Suprapubic skin (tissue), 4 donors: ENCODE results near the gene P2RX6. TPM values are rescaled to one million over a fixed set of nuclear protein-coding genes. Genes with fewer than 3 reads are reported as not detected.

ENCODE experiments used
- DNase-seq, 2 donors: peaks; one replicate each; pipeline ENCODE4 v3.0.0-alpha.2; 2019; ENCODE audit warnings: low spot score in 2 of 2
- H3K27ac ChIP-seq: fragments of 200-600 bp; sonication (generic); one replicate; pipeline ENCODE4 v1.5.1; 2019
- H3K27me3 ChIP-seq: fragments of 200-600 bp; sonication (generic); one replicate; pipeline ENCODE4 v1.5.1; 2019
- H3K36me3 ChIP-seq: fragments of 200-600 bp; sonication (generic); one replicate; pipeline ENCODE4 v1.5.1; 2019
- H3K4me1 ChIP-seq: fragments of 200-600 bp; sonication (generic); one replicate; pipeline ENCODE4 v1.5.1; 2019
- H3K4me3 ChIP-seq: fragments of 200-600 bp; sonication (generic); one replicate; pipeline ENCODE4 v1.5.1; 2019; ENCODE audit warnings: mild to moderate bottlenecking
- H3K9me3 ChIP-seq: fragments of 200-600 bp; sonication (generic); one replicate; pipeline ENCODE4 v1.5.1; 2019
- CTCF ChIP-seq, 2 donors: fragments of 200-600 bp in 1 of 2; fragments of 450-650 bp in 1 of 2; sonication (generic) in 1 of 2; IDR thresholded peaks; one replicate each; pipeline ENCODE4 v1.5.1; 2016 to 2019; ENCODE audit warnings: antibody characterized with exemption in 2 of 2, mild to moderate bottlenecking in 1 of 2, moderate library complexity in 1 of 2
- EP300 ChIP-seq: sonication (generic); formaldehyde crosslinking; IDR thresholded peaks from one replicate; pipeline ENCODE4 v1.6.1; 2017; ENCODE audit warnings: antibody characterized with exemption
- POLR2A ChIP-seq, 2 donors: fragments of 450-650 bp; IDR thresholded peaks; one replicate each; pipeline ENCODE4 v1.6.1; 2017; ENCODE audit warnings: antibody characterized with exemption in 2 of 2, mild to moderate bottlenecking in 2 of 2, moderate library complexity in 2 of 2
- POLR2AphosphoS5 ChIP-seq, 3 donors: sonication (generic); formaldehyde crosslinking; IDR thresholded peaks; one replicate each; pipeline ENCODE4 v1.6.1; 2017; ENCODE audit warnings: antibody characterized with exemption in 3 of 3
- WGBS: methylation state at CpG from one replicate; pipeline ENCODE4 v1.1.5; 2018; 5-methylcytosine and 5-hydroxymethylcytosine counted together
- total RNA-seq, 4 donors: library from RNA; depleted of rRNA; stranded (reverse); fragments of >200 nt; gene quantifications; one replicate each; pipeline ENCODE4 v1.1.0, GENCODE V29; 2016

The P2RX6 gene
- total RNA-seq, 4 donors from 2014 or later = 0.21 to 3.1 (median 1.0) TPM

- TF ChIP-seq POLR2A (IDR thresholded peaks at IDR 0.05) = no peak
- no peak for TF ChIP-seq CTCF (IDR thresholded peaks at IDR 0.05)
- no peak for TF ChIP-seq EP300
- no peak for TF ChIP-seq POLR2AphosphoS5 (IDR thresholded peaks at IDR 0.05)
- no peak for DNase-seq
- Histone ChIP-seq H3K9me3 (no peaks in the 10 kb centered on the region), H3K27ac (no peak overlapping the region), H3K4me3 (no peak overlapping the region), H3K36me3 (no peaks in the 10 kb centered on the region), H3K27me3 (no peaks in the 10 kb centered on the region), H3K4me1 (peaks cover 5% of the 10 kb centered on the region)
- WGBS = 88% methylated on average over 6 of the region's 16 CpGs
Observed at GRCh38 chr22:20974336-20974955, 40.5 kb upstream of the P2RX6 start.

DNA sequence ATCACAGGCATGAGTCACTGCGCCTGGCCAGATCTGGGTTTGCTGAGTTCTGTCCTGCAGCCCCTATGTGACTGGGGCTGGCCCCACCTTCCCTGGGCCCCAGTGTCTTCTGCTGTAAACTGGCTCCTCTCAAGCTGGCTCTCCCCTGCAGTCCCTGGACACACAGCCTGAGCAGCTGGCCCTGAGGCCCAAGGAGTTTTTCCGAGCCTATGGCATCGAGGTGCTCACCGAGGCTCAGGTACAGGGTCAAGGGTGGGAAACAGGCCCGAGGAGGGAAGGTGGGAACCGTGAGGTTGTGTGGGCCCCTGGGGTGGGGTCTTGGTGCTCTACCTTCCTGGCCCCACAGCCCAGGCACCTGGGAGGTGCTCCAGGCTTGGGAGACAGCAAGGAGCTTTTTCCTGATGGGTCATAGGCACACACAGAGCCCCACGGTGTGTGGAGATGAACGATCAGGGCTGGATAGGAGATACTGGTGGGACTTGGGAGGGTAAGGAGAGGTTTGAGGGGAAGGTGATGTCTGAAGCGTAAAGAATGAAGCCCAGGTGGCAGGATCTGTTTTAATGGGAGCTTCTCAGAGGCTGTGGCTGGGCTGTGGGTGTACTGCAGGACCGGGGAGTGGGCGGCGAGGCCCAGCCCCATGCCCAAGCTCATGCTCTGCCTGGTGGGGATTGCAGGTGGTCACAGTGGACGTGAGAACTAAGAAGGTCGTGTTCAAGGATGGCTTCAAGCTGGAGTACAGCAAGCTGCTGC is 39.2 kb upstream of the P2RX6 start:
- Histone ChIP-seq H3K27me3 (no peaks in the 10 kb centered on the region), H3K9me3 (no peaks in the 10 kb centered on the region), H3K4me3 (no peak overlapping the region), H3K4me1 (peaks cover 18% of the 10 kb centered on the region), H3K36me3 (no peaks in the 10 kb centered on the region), H3K27ac (no peak overlapping the region)
- 87% methylated on average over 13 of the region's 14 CpGs for WGBS
- no peak for TF ChIP-seq CTCF (IDR thresholded peaks at IDR 0.05)
- TF ChIP-seq POLR2AphosphoS5 (IDR thresholded peaks at IDR 0.05) = no peak
- TF ChIP-seq POLR2A (IDR thresholded peaks at IDR 0.05) = no peak
- no peak for TF ChIP-seq EP300
- no peak for DNase-seq

- 78% methylated on average over 24 of the region's 24 CpGs for WGBS
- H3K4me3 ChIP-seq = no peak overlapping the region
Observed at GRCh38 chr22:20976291-20976877, 38.6 kb upstream of the P2RX6 start.

GRCh38 chr22:20977019-20977418 is 37.9 kb upstream of the P2RX6 start:
- WGBS = 70% methylated on average over 4 of the region's 11 CpGs
- H3K36me3 ChIP-seq = no peaks in the 10 kb centered on the region
- no peak for TF ChIP-seq EP300
- no peak for TF ChIP-seq POLR2AphosphoS5 (IDR thresholded peaks at IDR 0.05)
- no peak for TF ChIP-seq CTCF (IDR thresholded peaks at IDR 0.05)
- TF ChIP-seq POLR2A (IDR thresholded peaks at IDR 0.05) = no peak
- H3K9me3 ChIP-seq = no peaks in the 10 kb centered on the region
- DNase-seq = no peak
- no peak overlapping the region for H3K27ac ChIP-seq
- H3K4me1 ChIP-seq = peaks cover 27% of the 10 kb centered on the region
- H3K27me3 ChIP-seq = no peaks in the 10 kb centered on the region
- H3K4me3 ChIP-seq = no peak overlapping the region

More at GRCh38 chr22:20976291-20976877, 38.6 kb upstream of the P2RX6 start:
- H3K27ac ChIP-seq = no peak overlapping the region
- no peaks in the 10 kb centered on the region for H3K9me3 ChIP-seq
- DNase-seq = no peak
- peaks cover 24% of the 10 kb centered on the region for H3K4me1 ChIP-seq
- TF ChIP-seq CTCF (IDR thresholded peaks at IDR 0.05) (no peak), POLR2A (IDR thresholded peaks at IDR 0.05) (no peak), EP300 (no peak), POLR2AphosphoS5 (IDR thresholded peaks at IDR 0.05) (no peak)
- no peaks in the 10 kb centered on the region for H3K27me3 ChIP-seq
- H3K36me3 ChIP-seq = no peaks in the 10 kb centered on the region
